GM19372 (cell line): ENCODE measurements around the gene BLOC1S3.
"Not testable (repeated sequence)": the region's sequence is repeated elsewhere in the genome, so short reads cannot be mapped to it uniquely, and the experiment has no call there.

Source experiments
- ATAC-seq: cut with Tn5 transposase; IDR thresholded peaks from one replicate; pipeline ENCODE4 v1.9.1; 2021; ENCODE audit warnings: mild to moderate bottlenecking, low read depth, moderate library complexity; ENCODE audit not compliant: unreplicated experiment

BLOC1S3 gene

DNA sequence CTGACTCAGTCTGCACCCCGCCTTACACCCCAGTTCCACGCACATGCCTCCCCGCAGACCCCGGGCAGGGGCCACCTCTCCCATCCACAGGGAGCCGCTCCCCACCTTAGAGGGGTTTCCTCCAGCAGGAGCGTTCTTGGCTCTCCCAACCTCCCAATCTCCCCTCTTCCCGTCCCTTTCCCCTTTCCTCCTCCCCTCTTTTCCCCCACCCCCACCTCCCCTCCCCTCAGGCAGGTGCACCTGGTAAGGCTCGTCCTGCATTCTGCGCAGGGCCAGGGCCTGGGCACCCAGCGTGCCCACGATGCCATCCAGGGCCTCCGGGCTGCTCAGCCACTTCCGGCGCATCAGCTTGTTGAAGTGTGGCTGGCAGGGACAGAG is 39.4 kb downstream of the BLOC1S3 start:
- no peak for ATAC-seq

DNA sequence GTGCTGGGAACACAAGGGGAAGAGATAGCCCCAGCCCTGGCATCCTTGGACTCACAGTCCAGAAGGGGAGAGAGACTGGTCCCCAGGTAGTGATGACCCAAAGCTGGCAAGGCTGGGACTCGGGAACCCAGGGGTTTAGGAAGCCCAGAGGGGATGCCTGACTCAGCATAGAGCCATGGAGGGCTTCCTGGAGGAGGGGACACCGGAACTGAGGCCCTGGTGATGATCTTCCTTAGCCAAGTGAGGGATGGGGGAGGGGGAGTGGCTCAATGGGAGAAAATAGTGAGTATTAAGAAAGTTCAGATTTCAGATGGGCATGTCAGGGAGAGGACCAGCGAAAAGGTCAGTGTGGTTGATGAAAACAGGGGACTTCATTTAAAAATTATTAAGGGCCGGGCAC is 39.8 kb downstream of the BLOC1S3 start:
- ATAC-seq: no peak

- ATAC-seq: no peak
These were observed 40.5 kb downstream of the BLOC1S3 start for GRCh38 chr19:45218911-45219743.

DNA sequence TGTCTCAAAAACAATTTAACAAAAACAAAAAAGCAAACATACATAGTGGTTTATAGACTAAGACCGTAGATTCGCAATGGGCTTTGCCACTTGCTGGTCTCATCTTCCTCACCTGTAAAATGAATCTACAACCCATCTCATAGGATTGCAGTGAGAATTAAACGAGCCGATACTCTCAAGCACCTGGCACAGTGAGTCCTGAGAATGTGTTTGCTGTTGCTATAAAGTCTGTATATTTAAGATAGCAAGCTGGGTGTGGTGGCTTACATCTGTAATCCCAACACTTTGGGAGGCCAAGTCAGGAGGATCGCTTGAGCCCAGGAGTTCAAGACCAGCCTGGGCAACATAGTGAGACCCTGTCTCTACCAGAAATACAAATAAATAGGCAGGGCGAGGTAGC is 44.1 kb downstream of the BLOC1S3 start:
- no peak for ATAC-seq

GRCh38 chr19:45223879-45224278 is 45.3 kb downstream of the BLOC1S3 start:
- ATAC-seq: no peak

DNA sequence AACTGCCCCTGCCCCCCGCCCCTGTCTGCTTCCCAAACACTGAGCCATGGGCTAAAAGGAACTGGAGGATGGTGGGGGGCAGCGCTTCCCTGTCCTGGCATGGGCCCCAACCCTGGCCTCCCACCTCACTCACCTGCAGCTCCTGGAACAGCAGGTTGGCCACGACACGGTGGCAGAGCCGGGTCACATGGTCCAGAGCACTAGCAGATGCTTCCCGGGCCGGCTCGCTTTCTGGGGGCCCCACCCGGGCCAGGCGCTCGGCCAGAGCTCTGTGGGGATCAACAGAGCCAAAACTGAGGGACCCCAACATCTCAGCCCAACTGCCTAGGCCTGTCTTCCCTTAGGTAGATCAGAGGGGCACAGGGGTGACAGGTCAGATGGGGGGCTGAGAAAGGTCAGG is 46.1 kb downstream of the BLOC1S3 start:
- ATAC-seq: no peak

DNA sequence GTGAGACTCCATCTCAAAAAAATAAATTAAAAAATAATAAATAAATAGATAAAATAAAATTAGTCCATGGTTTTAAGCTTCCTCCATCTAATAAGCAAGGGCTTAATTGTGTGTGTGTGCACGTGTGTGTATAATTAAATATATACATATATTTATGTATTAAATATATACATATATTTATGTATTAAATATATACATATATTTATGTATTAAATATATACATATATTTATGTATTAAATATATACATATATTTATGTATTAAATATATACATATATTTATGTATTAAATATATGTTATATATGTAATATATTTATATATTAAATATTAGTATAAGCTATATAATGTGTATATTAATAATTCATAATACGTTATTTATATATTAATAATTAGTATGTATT is 50.5 kb downstream of the BLOC1S3 start:
- ATAC-seq: not testable (repeated sequence)
